ENCODE data around the gene MCHR2.

Gene MCHR2

GRCh38 chr6:100001915-100002388 lies 7.9 kb upstream of the MCHR2 start:
- Histone ChIP-seq H3K27ac (ENCODE audit: extremely low read depth, low read depth, low read length) (no peak overlapping the region), H3K36me3 (ENCODE audit: control insufficient read depth in 2 of 2, insufficient read depth in 1 of 2, low read length in 2 of 2) (no peaks in the 10 kb centered on the region), H3K4me1 (ENCODE audit: control insufficient read depth, insufficient read depth, low read length) (no peaks in the 10 kb centered on the region), H3K4me3 (ENCODE audit: low read depth, low read length) (no peak overlapping the region), H3K9me3 (ENCODE audit: control insufficient read depth, insufficient read depth, low read depth, low read length) (no peaks in the 10 kb centered on the region)
- POLR2A ChIA-PET: no interaction called here
- CTCF ChIA-PET: interaction anchor here (0.6 to 5.1 kb wide), 47 partner anchors 8 to 1081 kb away, joined by 3 to 82 read pairs (median 4); partner anchors contain the start of gene MCHR2
- TF ChIP-seq, protein P1, sequence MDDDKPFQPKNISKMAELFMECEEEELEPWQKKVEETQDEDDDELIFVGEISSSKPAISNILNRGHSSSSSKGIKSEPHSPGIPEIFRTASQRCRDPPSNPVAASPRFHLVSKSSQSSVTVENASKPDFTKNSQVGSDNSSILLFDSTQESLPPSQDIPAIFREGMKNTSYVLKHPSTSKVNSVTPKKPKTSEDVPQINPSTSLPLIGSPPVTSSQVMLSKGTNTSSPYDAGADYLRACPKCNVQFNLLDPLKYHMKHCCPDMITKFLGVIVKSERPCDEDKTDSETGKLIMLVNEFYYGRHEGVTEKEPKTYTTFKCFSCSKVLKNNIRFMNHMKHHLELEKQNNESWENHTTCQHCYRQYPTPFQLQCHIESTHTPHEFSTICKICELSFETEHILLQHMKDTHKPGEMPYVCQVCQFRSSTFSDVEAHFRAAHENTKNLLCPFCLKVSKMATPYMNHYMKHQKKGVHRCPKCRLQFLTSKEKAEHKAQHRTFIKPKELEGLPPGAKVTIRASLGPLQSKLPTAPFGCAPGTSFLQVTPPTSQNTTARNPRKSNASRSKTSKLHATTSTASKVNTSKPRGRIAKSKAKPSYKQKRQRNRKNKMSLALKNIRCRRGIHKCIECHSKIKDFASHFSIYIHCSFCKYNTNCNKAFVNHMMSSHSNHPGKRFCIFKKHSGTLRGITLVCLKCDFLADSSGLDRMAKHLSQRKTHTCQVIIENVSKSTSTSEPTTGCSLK (tag by site-specific recombination; IDR thresholded peaks at IDR 0.05): no peak
- TF ChIP-seq SCRT2 (tag by site-specific recombination; IDR thresholded peaks at IDR 0.05) (peak; percentile 63), ZNF660 (tag by site-specific recombination; IDR thresholded peaks at IDR 0.05) (peak; percentile 33; the same call in 1 of the 2 replicates), KLF7 (tag by site-specific recombination; IDR thresholded peaks at IDR 0.05; ENCODE audit: borderline replicate concordance) (no peak), ZNF133 (tag by site-specific recombination; IDR thresholded peaks at IDR 0.05) (no peak), ZNF169 (tag by site-specific recombination; IDR thresholded peaks at IDR 0.05) (no peak), ZNF2 (tag by site-specific recombination; IDR thresholded peaks at IDR 0.05) (peak; percentile 85), KLF10 (tag by site-specific recombination; IDR thresholded peaks at IDR 0.05) (no peak), OVOL3 (tag by site-specific recombination; IDR thresholded peaks at IDR 0.05) (no peak), ZNF610 (tag by site-specific recombination; IDR thresholded peaks at IDR 0.05; ENCODE audit: borderline replicate concordance) (no peak), SP3 (tag by site-specific recombination; IDR thresholded peaks at IDR 0.05) (no peak), TCF7L2 (IDR thresholded peaks at IDR 0.05; ENCODE audit: borderline replicate concordance, low read depth, low read length) (no peak), ZBTB1 (tag by site-specific recombination; IDR thresholded peaks at IDR 0.05) (no peak), ZFP41 (tag by site-specific recombination; IDR thresholded peaks at IDR 0.05; ENCODE audit: borderline replicate concordance) (no peak), SETDB1 (IDR thresholded peaks at IDR 0.05; ENCODE audit: insufficient read length, low read length) (no peak), ZNF670 (tag by site-specific recombination; IDR thresholded peaks at IDR 0.05; ENCODE audit: low read depth) (no peak), GFI1B (tag by site-specific recombination; IDR thresholded peaks at IDR 0.05) (no peak), YY2 (tag by site-specific recombination; IDR thresholded peaks at IDR 0.05) (no peak), ZNF112 (tag by site-specific recombination; IDR thresholded peaks at IDR 0.05) (no peak), ZNF654 (tag by site-specific recombination; IDR thresholded peaks at IDR 0.05; ENCODE audit: low read depth) (peak; percentile 84), RBAK (tag by site-specific recombination; IDR thresholded peaks at IDR 0.05) (no peak), ZNF621 (tag by site-specific recombination; IDR thresholded peaks at IDR 0.05) (no peak), CTCF (tag by site-specific recombination; IDR thresholded peaks at IDR 0.05) (0 out of 2 replicates have a peak, but pooled peaks have one; percentile 36), ZNF426 (tag by site-specific recombination; IDR thresholded peaks at IDR 0.05) (no peak), KLF9 (tag by site-specific recombination; IDR thresholded peaks at IDR 0.05; ENCODE audit: low read depth) (no peak), ZNF292 (tag by site-specific recombination; IDR thresholded peaks at IDR 0.05; ENCODE audit: borderline replicate concordance, low read depth) (no peak), ZSCAN18 (tag by site-specific recombination; IDR thresholded peaks at IDR 0.05) (no peak), ZSCAN16 (tag by site-specific recombination; IDR thresholded peaks at IDR 0.05) (no peak), ZNF791 (tag by site-specific recombination; IDR thresholded peaks at IDR 0.05) (no peak), ZNF114 (tag by site-specific recombination; IDR thresholded peaks at IDR 0.05) (no peak), HOXA7 (CRISPR knock-in tag; IDR thresholded peaks at IDR 0.05; ENCODE audit: borderline replicate concordance) (no peak), ZNF623 (tag by site-specific recombination; IDR thresholded peaks at IDR 0.05) (no peak), ZBTB6 (tag by site-specific recombination; IDR thresholded peaks at IDR 0.05) (no peak), ZNF19 (tag by site-specific recombination; IDR thresholded peaks at IDR 0.05; ENCODE audit: low read depth) (no peak), ZNF530 (tag by site-specific recombination; IDR thresholded peaks at IDR 0.05; ENCODE audit: low read depth) (no peak), PRDM1 (tag by site-specific recombination; IDR thresholded peaks at IDR 0.05) (no peak)
